HEK293 (cell line): Measurements from ENCODE around the gene TBC1D22A.

ENCODE experiments used
- CTCF ChIA-PET: fragments of 350-600 bp; formaldehyde crosslinking; extraction: SDS; loops from one replicate; lab custom pipeline; 2021; ENCODE audit warnings: antibody characterized with exemption; lab: Yijun Ruan, JAX
- POLR2A ChIA-PET: fragments of 300-600 bp; formaldehyde crosslinking; extraction: SDS; loops from one replicate; lab custom pipeline; 2020; ENCODE audit warnings: antibody characterized with exemption, inconsistent platforms; lab: Yijun Ruan, JAX
- H3K27ac ChIP-seq: fragments of 200-500 bp; sonication (Bioruptor generic); 2 replicates; pipeline ENCODE4 v1.5.1; 2014; ENCODE audit warnings: low read depth, low read length, control low read depth, inconsistent platforms; ENCODE audit errors: extremely low read depth
- H3K36me3 ChIP-seq, 2 experiments: fragments of 200-500 bp in 1 of 2; sonication (Bioruptor generic) in 1 of 2; 1 replicate in 1 of 2; 2 replicates in 1 of 2; pipeline ENCODE4 v1.5.1; 2014 to 2017; ENCODE audit warnings: inconsistent platforms in 2 of 2, low read length in 2 of 2; ENCODE audit not compliant: control insufficient read depth in 2 of 2, insufficient read depth in 1 of 2
- H3K4me1 ChIP-seq: fragments of 200-500 bp; sonication (Bioruptor generic); 2 replicates; pipeline ENCODE4 v1.5.1; 2014; ENCODE audit warnings: mild to moderate bottlenecking, low read length, inconsistent platforms; ENCODE audit not compliant: control insufficient read depth, insufficient read depth
- H3K4me3 ChIP-seq: 2 replicates; pipeline ENCODE4 v1.5.1; 2011; ENCODE audit warnings: low read depth, mild to moderate bottlenecking, control low read depth, low read length, moderate library complexity
- H3K9me3 ChIP-seq: fragments of 200-500 bp; sonication (Bioruptor generic); 2 replicates; pipeline ENCODE4 v1.5.1; 2014; ENCODE audit warnings: low read depth, low read length, inconsistent platforms; ENCODE audit not compliant: control insufficient read depth, insufficient read depth
- GLI4 ChIP-seq: fragments of 450-650 bp; formaldehyde crosslinking; IDR thresholded peaks from 2 replicates; pipeline ENCODE4 v1.5.1; 2016; ENCODE audit warnings: missing biosample characterization, missing genetic modification characterization
- KLF16 ChIP-seq: fragments of 450-650 bp; formaldehyde crosslinking; IDR thresholded peaks from 2 replicates; pipeline ENCODE4 v1.5.1; 2017; ENCODE audit warnings: missing biosample characterization, missing genetic modification characterization
- KLF7 ChIP-seq: fragments of 450-650 bp; formaldehyde crosslinking; IDR thresholded peaks from 2 replicates; pipeline ENCODE4 v1.5.1; 2016; ENCODE audit warnings: missing biosample characterization, missing genetic modification characterization, borderline replicate concordance
- SETDB1 ChIP-seq: IDR thresholded peaks from one replicate; pipeline ENCODE4 v1.6.1; 2017; ENCODE audit warnings: mild to moderate bottlenecking, low read length, moderate library complexity, mixed read lengths; ENCODE audit not compliant: insufficient read length
- SP7 ChIP-seq: fragments of 450-650 bp; formaldehyde crosslinking; IDR thresholded peaks from 2 replicates; pipeline ENCODE4 v1.5.1; 2016; ENCODE audit warnings: missing biosample characterization, missing genetic modification characterization
- TRIM28 ChIP-seq: IDR thresholded peaks from 2 replicates; pipeline ENCODE4 v1.6.1; 2011; ENCODE audit warnings: low read length, control low read depth, borderline replicate concordance
- TSHZ1 ChIP-seq: fragments of 450-650 bp; formaldehyde crosslinking; IDR thresholded peaks from 2 replicates; pipeline ENCODE4 v1.5.1; 2016; ENCODE audit warnings: missing biosample characterization, missing genetic modification characterization, borderline replicate concordance
- WT1 ChIP-seq: fragments of 450-650 bp; formaldehyde crosslinking; IDR thresholded peaks from 2 replicates; pipeline ENCODE4 v1.5.1; 2016; ENCODE audit warnings: missing biosample characterization, missing genetic modification characterization
- ZBTB44 ChIP-seq: fragments of 450-650 bp; IDR thresholded peaks from 2 replicates; pipeline ENCODE4 v1.5.1; 2018; ENCODE audit warnings: missing biosample characterization, mild to moderate bottlenecking, missing genetic modification characterization
- ZFHX2 ChIP-seq: fragments of 450-650 bp; formaldehyde crosslinking; conservative IDR thresholded peaks from 2 replicates; pipeline ENCODE4 v1.5.1; 2016; ENCODE audit warnings: missing biosample characterization, missing genetic modification characterization
- ZNF148 ChIP-seq: fragments of 450-650 bp; formaldehyde crosslinking; IDR thresholded peaks from 2 replicates; pipeline ENCODE4 v1.5.0; 2017; ENCODE audit warnings: missing biosample characterization, missing genetic modification characterization, borderline replicate concordance
- ZNF211 ChIP-seq: fragments of 450-650 bp; formaldehyde crosslinking; IDR thresholded peaks from 2 replicates; pipeline ENCODE4 v1.5.1; 2016; ENCODE audit warnings: low read depth, missing biosample characterization, missing genetic modification characterization
- ZNF404 ChIP-seq: fragments of 450-650 bp; formaldehyde crosslinking; IDR thresholded peaks from 2 replicates; pipeline ENCODE4 v1.5.1; 2017; ENCODE audit warnings: missing biosample characterization, missing genetic modification characterization
- ZNF426 ChIP-seq: fragments of 450-650 bp; formaldehyde crosslinking; IDR thresholded peaks from 2 replicates; pipeline ENCODE4 v1.5.1; 2017; ENCODE audit warnings: missing biosample characterization, missing genetic modification characterization, mild to moderate bottlenecking, inconsistent platforms, moderate library complexity
- ZNF621 ChIP-seq: fragments of 450-650 bp; formaldehyde crosslinking; IDR thresholded peaks from 2 replicates; pipeline ENCODE4 v1.5.1; 2017; ENCODE audit warnings: missing biosample characterization, missing genetic modification characterization
- ZNF791 ChIP-seq: fragments of 450-650 bp; formaldehyde crosslinking; IDR thresholded peaks from 2 replicates; pipeline ENCODE4 v1.5.1; 2016; ENCODE audit warnings: missing biosample characterization, missing genetic modification characterization
- ZSCAN16 ChIP-seq: fragments of 450-650 bp; formaldehyde crosslinking; IDR thresholded peaks from 2 replicates; pipeline ENCODE4 v1.5.1; 2016; ENCODE audit warnings: missing biosample characterization, missing genetic modification characterization
- TF ChIP-seq, protein P1 (sequence below): fragments of 450-650 bp; formaldehyde crosslinking; IDR thresholded peaks from 2 replicates; pipeline ENCODE4 v1.5.1; 2016; ENCODE audit warnings: missing biosample characterization, missing genetic modification characterization
- TF ChIP-seq, protein P2 (sequence below): fragments of 450-650 bp; formaldehyde crosslinking; conservative IDR thresholded peaks from 2 replicates; pipeline ENCODE4 v1.5.1; 2016; ENCODE audit warnings: low read depth, missing biosample characterization, missing genetic modification characterization
- TF ChIP-seq, protein P3 (sequence below): fragments of 450-650 bp; formaldehyde crosslinking; IDR thresholded peaks from 2 replicates; pipeline ENCODE4 v1.5.1; 2016; ENCODE audit warnings: missing biosample characterization, missing genetic modification characterization, borderline replicate concordance

TBC1D22A gene

DNA sequence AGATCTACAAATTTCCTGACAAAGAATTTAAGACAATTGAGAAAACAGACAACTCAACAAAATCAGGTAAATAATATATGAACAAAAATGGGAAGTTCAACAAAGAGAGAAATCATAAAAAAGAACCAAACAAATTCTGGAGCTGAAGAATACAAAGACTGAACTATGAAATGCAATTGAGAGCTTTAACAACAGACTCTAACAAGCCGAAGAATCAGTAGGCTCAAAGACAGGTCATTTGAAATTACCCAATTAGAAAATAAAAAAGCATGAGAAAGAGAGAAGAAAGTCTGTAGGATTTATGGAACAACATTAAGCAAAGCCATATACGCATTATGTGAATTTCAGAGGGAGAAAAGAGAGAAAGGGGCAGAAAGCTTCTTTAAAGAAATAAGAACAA lies 72.8 kb downstream of the TBC1D22A start:
- no peak overlapping the region for H3K27ac ChIP-seq
- TF ChIP-seq, protein P1, sequence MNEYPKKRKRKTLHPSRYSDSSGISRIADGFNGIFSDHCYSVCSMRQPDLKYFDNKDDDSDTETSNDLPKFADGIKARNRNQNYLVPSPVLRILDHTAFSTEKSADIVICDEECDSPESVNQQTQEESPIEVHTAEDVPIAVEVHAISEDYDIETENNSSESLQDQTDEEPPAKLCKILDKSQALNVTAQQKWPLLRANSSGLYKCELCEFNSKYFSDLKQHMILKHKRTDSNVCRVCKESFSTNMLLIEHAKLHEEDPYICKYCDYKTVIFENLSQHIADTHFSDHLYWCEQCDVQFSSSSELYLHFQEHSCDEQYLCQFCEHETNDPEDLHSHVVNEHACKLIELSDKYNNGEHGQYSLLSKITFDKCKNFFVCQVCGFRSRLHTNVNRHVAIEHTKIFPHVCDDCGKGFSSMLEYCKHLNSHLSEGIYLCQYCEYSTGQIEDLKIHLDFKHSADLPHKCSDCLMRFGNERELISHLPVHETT (tag by site-specific recombination): no peak
- no peak for TF ChIP-seq ZNF791
- TF ChIP-seq SP7 (tag by site-specific recombination): no peak
- TF ChIP-seq KLF7 (tag by site-specific recombination): no peak
- TF ChIP-seq KLF16 (tag by site-specific recombination): no peak
- no peak for TF ChIP-seq ZSCAN16 (tag by site-specific recombination)
- no peak for TF ChIP-seq ZNF211 (tag by site-specific recombination)
- no peak for TF ChIP-seq TSHZ1 (tag by site-specific recombination)
- TF ChIP-seq, all 188 proteins: peak for 0
- peaks cover 6% of the 10 kb centered on the region for H3K4me1 ChIP-seq
- CTCF ChIA-PET: interaction anchor here (0.7 to 1.0 kb wide), 3 partner anchors 31 to 77 kb away, joined by 3 to 4 read pairs (median 3); no protein-coding TSS in a partner anchor
- no peak overlapping the region for H3K4me3 ChIP-seq
- POLR2A ChIA-PET: no interaction called here
- no peaks in the 10 kb centered on the region for H3K36me3 ChIP-seq
- H3K9me3 ChIP-seq: no peaks in the 10 kb centered on the region

GRCh38 chr22:46835693-46836092 lies 73.2 kb downstream of the TBC1D22A start:
- H3K36me3 ChIP-seq: no peaks in the 10 kb centered on the region
- ChIA-PET POLR2A (no interaction called here), CTCF (interaction anchor here (0.7 to 0.8 kb wide), 2 partner anchors 32 to 77 kb away, joined by 3 to 4 read pairs; no protein-coding TSS in a partner anchor)
- H3K4me1 ChIP-seq: peaks cover 3% of the 10 kb centered on the region; the same call in 1 of the 2 replicates
- no peaks in the 10 kb centered on the region for H3K9me3 ChIP-seq
- no peak overlapping the region for H3K27ac ChIP-seq
- H3K4me3 ChIP-seq: no peak overlapping the region
- TF ChIP-seq, protein P2, sequence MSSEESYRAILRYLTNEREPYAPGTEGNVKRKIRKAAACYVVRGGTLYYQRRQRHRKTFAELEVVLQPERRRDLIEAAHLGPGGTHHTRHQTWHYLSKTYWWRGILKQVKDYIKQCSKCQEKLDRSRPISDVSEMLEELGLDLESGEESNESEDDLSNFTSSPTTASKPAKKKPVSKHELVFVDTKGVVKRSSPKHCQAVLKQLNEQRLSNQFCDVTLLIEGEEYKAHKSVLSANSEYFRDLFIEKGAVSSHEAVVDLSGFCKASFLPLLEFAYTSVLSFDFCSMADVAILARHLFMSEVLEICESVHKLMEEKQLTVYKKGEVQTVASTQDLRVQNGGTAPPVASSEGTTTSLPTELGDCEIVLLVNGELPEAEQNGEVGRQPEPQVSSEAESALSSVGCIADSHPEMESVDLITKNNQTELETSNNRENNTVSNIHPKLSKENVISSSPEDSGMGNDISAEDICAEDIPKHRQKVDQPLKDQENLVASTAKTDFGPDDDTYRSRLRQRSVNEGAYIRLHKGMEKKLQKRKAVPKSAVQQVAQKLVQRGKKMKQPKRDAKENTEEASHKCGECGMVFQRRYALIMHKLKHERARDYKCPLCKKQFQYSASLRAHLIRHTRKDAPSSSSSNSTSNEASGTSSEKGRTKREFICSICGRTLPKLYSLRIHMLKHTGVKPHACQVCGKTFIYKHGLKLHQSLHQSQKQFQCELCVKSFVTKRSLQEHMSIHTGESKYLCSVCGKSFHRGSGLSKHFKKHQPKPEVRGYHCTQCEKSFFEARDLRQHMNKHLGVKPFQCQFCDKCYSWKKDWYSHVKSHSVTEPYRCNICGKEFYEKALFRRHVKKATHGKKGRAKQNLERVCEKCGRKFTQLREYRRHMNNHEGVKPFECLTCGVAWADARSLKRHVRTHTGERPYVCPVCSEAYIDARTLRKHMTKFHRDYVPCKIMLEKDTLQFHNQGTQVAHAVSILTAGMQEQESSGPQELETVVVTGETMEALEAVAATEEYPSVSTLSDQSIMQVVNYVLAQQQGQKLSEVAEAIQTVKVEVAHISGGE (tag by site-specific recombination): no peak
- TF ChIP-seq ZBTB44 (no peak), ZNF148 (tag by site-specific recombination) (no peak), TRIM28 (peak; percentile 58; the same call in 1 of the 2 replicates), ZNF404 (tag by site-specific recombination) (no peak), ZNF621 (tag by site-specific recombination) (no peak), SETDB1 (peak; percentile 89), SP7 (tag by site-specific recombination) (no peak), ZFHX2 (tag by site-specific recombination) (no peak), ZNF426 (tag by site-specific recombination) (no peak), WT1 (tag by site-specific recombination) (no peak), ZNF791 (peak; percentile 94), GLI4 (tag by site-specific recombination) (no peak)
- TF ChIP-seq, protein P3, sequence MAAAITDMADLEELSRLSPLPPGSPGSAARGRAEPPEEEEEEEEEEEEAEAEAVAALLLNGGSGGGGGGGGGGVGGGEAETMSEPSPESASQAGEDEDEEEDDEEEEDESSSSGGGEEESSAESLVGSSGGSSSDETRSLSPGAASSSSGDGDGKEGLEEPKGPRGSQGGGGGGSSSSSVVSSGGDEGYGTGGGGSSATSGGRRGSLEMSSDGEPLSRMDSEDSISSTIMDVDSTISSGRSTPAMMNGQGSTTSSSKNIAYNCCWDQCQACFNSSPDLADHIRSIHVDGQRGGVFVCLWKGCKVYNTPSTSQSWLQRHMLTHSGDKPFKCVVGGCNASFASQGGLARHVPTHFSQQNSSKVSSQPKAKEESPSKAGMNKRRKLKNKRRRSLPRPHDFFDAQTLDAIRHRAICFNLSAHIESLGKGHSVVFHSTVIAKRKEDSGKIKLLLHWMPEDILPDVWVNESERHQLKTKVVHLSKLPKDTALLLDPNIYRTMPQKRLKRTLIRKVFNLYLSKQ: no peak
